ENCODE data around the gene LYZL6.

Gene LYZL6

DNA sequence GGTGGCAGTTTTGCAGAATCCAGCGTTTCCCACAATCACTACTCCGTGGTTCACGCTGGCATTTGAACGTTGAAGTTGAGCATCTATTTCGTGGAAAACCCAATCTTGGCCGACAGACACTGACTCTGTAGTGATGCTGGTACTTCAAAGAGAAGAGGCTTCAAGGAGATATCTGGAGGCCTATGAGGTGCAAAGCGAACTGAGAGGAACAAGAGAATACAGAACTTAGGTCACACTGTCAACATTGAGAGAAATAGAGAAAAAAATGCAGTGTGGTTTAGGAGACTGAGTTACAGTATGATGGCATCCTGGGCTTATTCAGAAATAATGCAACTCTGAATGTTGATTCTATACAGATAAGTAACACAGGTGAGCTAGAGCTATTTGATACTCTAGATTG is 21.8 kb upstream of the LYZL6 start:
- Histone ChIP-seq H3K4me3 (ENCODE audit: low read depth in 1 of 2, low read length in 2 of 2) (no peak overlapping the region), H2AFZ (ENCODE audit: low read depth, low read length) (no peak overlapping the region)

DNA sequence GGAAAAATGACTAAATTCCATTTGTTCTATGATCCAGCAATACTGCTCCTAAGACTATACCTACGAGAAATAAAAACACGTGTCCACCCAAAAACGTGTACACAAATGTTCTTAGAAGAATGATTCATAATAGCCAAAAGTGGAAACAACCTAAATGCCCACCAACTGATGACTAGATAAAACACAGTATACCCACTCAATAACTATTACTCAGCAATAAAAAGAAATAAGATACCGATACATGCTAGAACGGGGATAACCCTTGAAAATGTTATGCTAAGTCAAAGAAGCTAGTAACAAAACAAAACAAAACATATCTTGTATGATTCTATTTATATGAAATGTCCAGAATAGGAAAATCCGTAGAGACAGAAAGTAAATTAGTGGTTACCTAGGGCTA is 20.1 kb upstream of the LYZL6 start:
- Histone ChIP-seq H4K20me1 (ENCODE audit: insufficient read depth, low read length) (no peaks in the 10 kb centered on the region), H3K4me1 (ENCODE audit: insufficient read depth, low read length) (no peaks in the 10 kb centered on the region), H3K4me2 (ENCODE audit: insufficient read depth, low read length) (no peak overlapping the region), H3K36me3 (ENCODE audit: insufficient read depth, low read length) (no peaks in the 10 kb centered on the region), H2AFZ (ENCODE audit: low read depth, low read length) (no peak overlapping the region), H3K27ac (ENCODE audit: low read length) (no peak overlapping the region), H3K4me3 (ENCODE audit: low read depth in 1 of 2, low read length in 2 of 2) (no peak overlapping the region), H3K79me2 (ENCODE audit: insufficient read depth, low read length) (no peaks in the 10 kb centered on the region), H3K9me3 (ENCODE audit: insufficient read depth, low read length, severe bottlenecking) (no peaks in the 10 kb centered on the region), H3K9ac (ENCODE audit: low read depth, low read length) (no peak overlapping the region), H3K27me3 (ENCODE audit: insufficient read depth, low read length, poor library complexity) (no peaks in the 10 kb centered on the region)
- no peak for DNase-seq
- TF ChIP-seq, protein P1, sequence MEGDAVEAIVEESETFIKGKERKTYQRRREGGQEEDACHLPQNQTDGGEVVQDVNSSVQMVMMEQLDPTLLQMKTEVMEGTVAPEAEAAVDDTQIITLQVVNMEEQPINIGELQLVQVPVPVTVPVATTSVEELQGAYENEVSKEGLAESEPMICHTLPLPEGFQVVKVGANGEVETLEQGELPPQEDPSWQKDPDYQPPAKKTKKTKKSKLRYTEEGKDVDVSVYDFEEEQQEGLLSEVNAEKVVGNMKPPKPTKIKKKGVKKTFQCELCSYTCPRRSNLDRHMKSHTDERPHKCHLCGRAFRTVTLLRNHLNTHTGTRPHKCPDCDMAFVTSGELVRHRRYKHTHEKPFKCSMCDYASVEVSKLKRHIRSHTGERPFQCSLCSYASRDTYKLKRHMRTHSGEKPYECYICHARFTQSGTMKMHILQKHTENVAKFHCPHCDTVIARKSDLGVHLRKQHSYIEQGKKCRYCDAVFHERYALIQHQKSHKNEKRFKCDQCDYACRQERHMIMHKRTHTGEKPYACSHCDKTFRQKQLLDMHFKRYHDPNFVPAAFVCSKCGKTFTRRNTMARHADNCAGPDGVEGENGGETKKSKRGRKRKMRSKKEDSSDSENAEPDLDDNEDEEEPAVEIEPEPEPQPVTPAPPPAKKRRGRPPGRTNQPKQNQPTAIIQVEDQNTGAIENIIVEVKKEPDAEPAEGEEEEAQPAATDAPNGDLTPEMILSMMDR (IDR thresholded peaks at IDR 0.05; ENCODE audit: borderline replicate concordance, extremely low read depth, low read length, poor library complexity, severe bottlenecking), result no peak
- TF ChIP-seq EZH2 (IDR thresholded peaks at IDR 0.05; ENCODE audit: borderline replicate concordance, low read depth, low read length, severe bottlenecking), result no peak
- no peak for ATAC-seq (ENCODE audit: insufficient read depth, low read depth)

More for the DNA sequence above, 21.8 kb upstream of the LYZL6 start:
- no peaks in the 10 kb centered on the region for H3K36me3 ChIP-seq (ENCODE audit: insufficient read depth, low read length)
- no peak overlapping the region for H3K9ac ChIP-seq (ENCODE audit: low read depth, low read length)
- ATAC-seq (ENCODE audit: insufficient read depth, low read depth) (no peak), DNase-seq (no peak)
- H3K79me2 ChIP-seq (ENCODE audit: insufficient read depth, low read length), result no peaks in the 10 kb centered on the region
- no peaks in the 10 kb centered on the region for H3K9me3 ChIP-seq (ENCODE audit: insufficient read depth, low read length, severe bottlenecking)
- no peaks in the 10 kb centered on the region; the same call in 1 of the 2 replicates for H3K4me1 ChIP-seq (ENCODE audit: insufficient read depth, low read length)
- no peak overlapping the region for H3K27ac ChIP-seq (ENCODE audit: low read length)
- no peaks in the 10 kb centered on the region for H3K27me3 ChIP-seq (ENCODE audit: insufficient read depth, low read length, poor library complexity)
- H3K4me2 ChIP-seq (ENCODE audit: insufficient read depth, low read length), result no peak overlapping the region
- no peaks in the 10 kb centered on the region for H4K20me1 ChIP-seq (ENCODE audit: insufficient read depth, low read length)
- TF ChIP-seq, protein P1 (IDR thresholded peaks at IDR 0.05; ENCODE audit: borderline replicate concordance, extremely low read depth, low read length, poor library complexity, severe bottlenecking), result no peak
- no peak for TF ChIP-seq EZH2 (IDR thresholded peaks at IDR 0.05; ENCODE audit: borderline replicate concordance, low read depth, low read length, severe bottlenecking)

DNA sequence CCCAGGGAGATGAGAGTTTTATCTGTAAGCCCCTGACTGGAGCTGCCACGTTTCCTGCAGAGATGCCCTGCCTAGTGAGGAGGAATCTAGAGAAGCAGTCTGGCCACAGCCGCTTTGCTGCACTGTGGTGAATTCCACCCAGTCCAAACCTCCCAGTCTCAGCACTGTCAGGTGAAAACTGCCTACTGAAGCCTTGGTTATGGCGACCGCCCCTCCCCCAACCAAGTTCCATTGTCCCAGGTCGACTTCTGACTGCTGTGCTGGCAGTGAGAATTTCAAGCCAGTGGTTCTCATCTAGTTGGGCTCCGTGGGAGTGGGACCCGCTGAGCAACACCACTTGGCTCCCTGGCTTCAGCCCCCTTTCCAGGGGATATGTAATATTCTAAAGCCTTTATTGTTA is 10.2 kb upstream of the LYZL6 start:
- Histone ChIP-seq H3K36me3 (ENCODE audit: insufficient read depth, low read length) (no peaks in the 10 kb centered on the region), H3K4me3 (ENCODE audit: low read depth in 1 of 2, low read length in 2 of 2) (no peak overlapping the region), H3K27ac (ENCODE audit: low read length) (no peak overlapping the region), H4K20me1 (ENCODE audit: insufficient read depth, low read length) (no peaks in the 10 kb centered on the region), H3K9ac (ENCODE audit: low read depth, low read length) (no peak overlapping the region), H3K4me1 (ENCODE audit: insufficient read depth, low read length) (no peaks in the 10 kb centered on the region), H2AFZ (ENCODE audit: low read depth, low read length) (no peak overlapping the region), H3K79me2 (ENCODE audit: insufficient read depth, low read length) (no peaks in the 10 kb centered on the region), H3K27me3 (ENCODE audit: insufficient read depth, low read length, poor library complexity) (peaks cover 5% of the 10 kb centered on the region), H3K9me3 (ENCODE audit: insufficient read depth, low read length, severe bottlenecking) (no peaks in the 10 kb centered on the region), H3K4me2 (ENCODE audit: insufficient read depth, low read length) (no peak overlapping the region)
- no peak for DNase-seq
- ATAC-seq (ENCODE audit: insufficient read depth, low read depth), result no peak
- TF ChIP-seq EZH2 (IDR thresholded peaks at IDR 0.05; ENCODE audit: borderline replicate concordance, low read depth, low read length, severe bottlenecking), result no peak
- TF ChIP-seq, protein P1 (IDR thresholded peaks at IDR 0.05; ENCODE audit: borderline replicate concordance, extremely low read depth, low read length, poor library complexity, severe bottlenecking), result no peak

DNA sequence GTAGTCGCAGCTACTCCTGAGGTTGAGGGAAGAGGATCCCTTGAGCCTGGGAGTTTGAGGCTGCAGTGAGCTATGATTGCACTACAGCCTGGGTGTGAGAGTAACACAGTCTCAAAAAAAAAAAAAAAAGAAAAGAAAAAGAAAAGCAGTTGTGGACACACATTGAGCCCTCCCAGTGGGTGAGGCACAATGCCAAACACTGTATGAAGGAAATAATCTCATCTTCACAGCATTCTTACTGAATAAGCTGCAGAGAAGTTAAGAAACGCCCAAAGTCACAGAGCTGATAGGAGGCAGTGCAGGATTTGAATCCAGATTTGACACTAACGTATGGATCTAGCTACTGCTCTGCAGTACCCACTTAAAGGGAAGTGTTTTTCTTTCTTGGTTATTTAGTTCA is 5.9 kb upstream of the LYZL6 start:
- Histone ChIP-seq H3K79me2 (ENCODE audit: insufficient read depth, low read length) (no peaks in the 10 kb centered on the region), H3K27me3 (ENCODE audit: insufficient read depth, low read length, poor library complexity) (peaks cover 5% of the 10 kb centered on the region), H4K20me1 (ENCODE audit: insufficient read depth, low read length) (no peaks in the 10 kb centered on the region), H3K9ac (ENCODE audit: low read depth, low read length) (no peak overlapping the region), H2AFZ (ENCODE audit: low read depth, low read length) (no peak overlapping the region), H3K27ac (ENCODE audit: low read length) (no peak overlapping the region), H3K4me1 (ENCODE audit: insufficient read depth, low read length) (peaks cover 7% of the 10 kb centered on the region; the same call in 1 of the 2 replicates), H3K4me2 (ENCODE audit: insufficient read depth, low read length) (no peak overlapping the region), H3K4me3 (ENCODE audit: low read depth in 1 of 2, low read length in 2 of 2) (no peak overlapping the region), H3K36me3 (ENCODE audit: insufficient read depth, low read length) (no peaks in the 10 kb centered on the region), H3K9me3 (ENCODE audit: insufficient read depth, low read length, severe bottlenecking) (no peaks in the 10 kb centered on the region)
- no peak for TF ChIP-seq EZH2 (IDR thresholded peaks at IDR 0.05; ENCODE audit: borderline replicate concordance, low read depth, low read length, severe bottlenecking)
- TF ChIP-seq, protein P1 (IDR thresholded peaks at IDR 0.05; ENCODE audit: borderline replicate concordance, extremely low read depth, low read length, poor library complexity, severe bottlenecking), result no peak
- DNase-seq (no peak), ATAC-seq (ENCODE audit: insufficient read depth, low read depth) (no peak)
